ENCODE results near the gene PTPN6. TPM values are rescaled to one million over a fixed set of nuclear protein-coding genes. Genes with fewer than 3 reads are reported as not detected.

The PTPN6 gene
- total RNA-seq, 2 donors from 2014 or later, result 44.8 to 48.1 TPM

DNA sequence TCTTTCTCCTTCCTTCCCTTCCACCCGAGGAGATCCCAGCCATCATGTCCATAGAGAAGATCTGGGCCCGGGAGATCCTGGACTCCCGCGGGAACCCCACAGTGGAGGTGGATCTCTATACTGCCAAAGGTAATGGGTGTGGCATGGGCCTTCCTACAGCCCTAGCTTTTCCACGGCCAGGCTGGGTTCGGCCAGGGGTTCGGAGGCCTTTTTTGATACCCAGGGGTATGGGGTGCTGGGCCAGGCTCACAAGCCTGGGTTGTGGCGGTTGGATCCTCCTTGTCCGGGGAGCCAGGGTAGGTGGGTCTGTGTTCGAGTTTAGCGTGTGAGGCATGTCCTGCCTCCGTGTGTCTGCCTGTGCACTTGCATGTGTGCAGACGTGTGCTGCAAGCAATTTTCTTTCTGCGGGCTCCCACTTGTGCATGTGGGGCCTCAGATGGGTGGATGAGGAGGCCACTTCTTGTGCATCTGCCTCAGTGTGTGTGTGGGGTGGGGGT is 35.3 kb upstream of the PTPN6 start:
- Histone ChIP-seq H3K36me3 (no peaks in the 10 kb centered on the region), H3K27me3 (no peaks in the 10 kb centered on the region), H3K27ac (no peak overlapping the region), H3K9me3 (no peaks in the 10 kb centered on the region), H3K4me1 (no peaks in the 10 kb centered on the region), H3K9ac (ENCODE audit: low read depth in 2 of 2, low read length in 2 of 2) (no peak overlapping the region), H3K4me3 (no peak overlapping the region)
- no peak for DNase-seq
- TF ChIP-seq, protein P1, sequence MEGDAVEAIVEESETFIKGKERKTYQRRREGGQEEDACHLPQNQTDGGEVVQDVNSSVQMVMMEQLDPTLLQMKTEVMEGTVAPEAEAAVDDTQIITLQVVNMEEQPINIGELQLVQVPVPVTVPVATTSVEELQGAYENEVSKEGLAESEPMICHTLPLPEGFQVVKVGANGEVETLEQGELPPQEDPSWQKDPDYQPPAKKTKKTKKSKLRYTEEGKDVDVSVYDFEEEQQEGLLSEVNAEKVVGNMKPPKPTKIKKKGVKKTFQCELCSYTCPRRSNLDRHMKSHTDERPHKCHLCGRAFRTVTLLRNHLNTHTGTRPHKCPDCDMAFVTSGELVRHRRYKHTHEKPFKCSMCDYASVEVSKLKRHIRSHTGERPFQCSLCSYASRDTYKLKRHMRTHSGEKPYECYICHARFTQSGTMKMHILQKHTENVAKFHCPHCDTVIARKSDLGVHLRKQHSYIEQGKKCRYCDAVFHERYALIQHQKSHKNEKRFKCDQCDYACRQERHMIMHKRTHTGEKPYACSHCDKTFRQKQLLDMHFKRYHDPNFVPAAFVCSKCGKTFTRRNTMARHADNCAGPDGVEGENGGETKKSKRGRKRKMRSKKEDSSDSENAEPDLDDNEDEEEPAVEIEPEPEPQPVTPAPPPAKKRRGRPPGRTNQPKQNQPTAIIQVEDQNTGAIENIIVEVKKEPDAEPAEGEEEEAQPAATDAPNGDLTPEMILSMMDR (IDR thresholded peaks at IDR 0.05), result no peak
- intact Hi-C loops (cut with DNase I), result no loop called here

DNA sequence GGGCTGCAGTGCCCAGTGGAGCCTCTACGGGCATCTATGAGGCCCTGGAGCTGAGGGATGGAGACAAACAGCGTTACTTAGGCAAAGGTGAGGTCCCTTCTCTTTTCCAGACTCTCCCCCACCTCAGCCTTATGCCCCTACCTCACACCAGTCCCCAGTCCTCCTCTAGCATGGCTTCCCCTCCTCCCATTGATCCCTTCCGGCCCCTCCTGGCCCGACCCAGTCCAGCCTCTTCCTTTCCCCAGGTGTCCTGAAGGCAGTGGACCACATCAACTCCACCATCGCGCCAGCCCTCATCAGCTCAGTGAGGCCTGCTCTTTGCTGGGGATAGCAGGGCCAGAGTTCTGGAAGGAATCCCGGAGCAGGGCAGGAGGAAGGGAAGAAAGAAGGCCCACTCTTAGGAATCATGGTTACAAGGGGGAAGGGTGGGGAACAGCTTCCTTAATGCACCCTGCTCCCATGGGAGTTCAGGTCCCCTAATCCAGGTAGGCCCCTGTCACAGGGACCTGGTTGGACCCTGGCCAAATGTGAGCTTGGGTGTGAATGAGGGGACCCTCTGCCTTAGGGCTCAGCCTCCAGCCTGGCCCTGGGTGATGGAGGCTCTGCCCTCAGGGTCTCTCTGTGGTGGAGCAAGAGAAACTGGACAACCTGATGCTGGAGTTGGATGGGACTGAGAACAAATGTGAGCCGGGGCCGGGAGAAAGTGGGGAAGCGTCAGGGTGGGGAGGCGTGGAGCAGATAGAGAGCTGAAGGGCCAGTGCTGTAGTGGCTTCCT is 34.5 kb upstream of the PTPN6 start:
- intact Hi-C loops (cut with DNase I), result no loop called here
- H3K36me3 ChIP-seq, result no peaks in the 10 kb centered on the region
- TF ChIP-seq, protein P1 (IDR thresholded peaks at IDR 0.05), result no peak
- H3K4me1 ChIP-seq, result no peaks in the 10 kb centered on the region
- H3K27me3 ChIP-seq, result no peaks in the 10 kb centered on the region
- H3K4me3 ChIP-seq, result no peak overlapping the region
- no peak for DNase-seq
- H3K9ac ChIP-seq (ENCODE audit: low read depth in 2 of 2, low read length in 2 of 2), result no peak overlapping the region
- H3K27ac ChIP-seq, result no peak overlapping the region
- no peaks in the 10 kb centered on the region for H3K9me3 ChIP-seq

- Histone ChIP-seq H3K27ac (no peak overlapping the region), H3K9me3 (no peaks in the 10 kb centered on the region), H3K9ac (ENCODE audit: low read depth in 2 of 2, low read length in 2 of 2) (no peak overlapping the region), H3K27me3 (no peaks in the 10 kb centered on the region), H3K4me3 (no peak overlapping the region), H3K36me3 (no peaks in the 10 kb centered on the region), H3K4me1 (no peaks in the 10 kb centered on the region)
- intact Hi-C loops (cut with DNase I), result no loop called here
- TF ChIP-seq, protein P1 (IDR thresholded peaks at IDR 0.05), result no peak
- no peak for DNase-seq
These were observed 33.5 kb upstream of the PTPN6 start for GRCh38 chr12:6917491-6918231.

GRCh38 chr12:6919588-6919987 is 31.6 kb upstream of the PTPN6 start:
- Histone ChIP-seq H3K9me3 (no peaks in the 10 kb centered on the region), H3K4me3 (no peak overlapping the region), H3K27me3 (no peaks in the 10 kb centered on the region), H3K4me1 (no peaks in the 10 kb centered on the region), H3K36me3 (no peaks in the 10 kb centered on the region), H3K9ac (ENCODE audit: low read depth in 2 of 2, low read length in 2 of 2) (no peak overlapping the region), H3K27ac (no peak overlapping the region)
- TF ChIP-seq, protein P1 (IDR thresholded peaks at IDR 0.05), result no peak
- intact Hi-C loops (cut with DNase I), result no loop called here
- DNase-seq, result no peak

DNA sequence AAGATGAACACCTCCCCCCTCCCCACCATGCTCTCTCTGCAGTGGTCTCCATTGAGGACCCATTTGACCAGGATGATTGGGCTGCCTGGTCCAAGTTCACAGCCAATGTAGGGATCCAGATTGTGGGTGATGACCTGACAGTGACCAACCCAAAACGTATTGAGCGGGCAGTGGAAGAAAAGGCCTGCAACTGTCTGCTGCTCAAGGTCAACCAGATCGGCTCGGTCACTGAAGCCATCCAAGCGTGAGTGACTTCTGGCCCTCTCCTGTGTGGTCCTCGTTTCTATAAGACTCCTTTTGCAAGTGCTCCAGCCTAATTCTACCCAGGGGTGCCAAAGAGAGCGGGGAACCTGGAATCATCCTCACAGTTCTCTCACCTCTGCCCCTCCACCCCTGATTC is 29.6 kb upstream of the PTPN6 start:
- H3K27ac ChIP-seq, result no peak overlapping the region
- peak overlapping the region in 1 of 2 donors; percentile 15 for H3K9ac ChIP-seq (ENCODE audit: low read depth in 2 of 2, low read length in 2 of 2)
- intact Hi-C loops (cut with DNase I), result loop anchor here (5.0 kb wide), 1 partner anchor 171 kb away; the partner anchor contains the start of gene C1R
- no peaks in the 10 kb centered on the region for H3K9me3 ChIP-seq
- no peak for DNase-seq
- TF ChIP-seq, protein P1 (IDR thresholded peaks at IDR 0.05), result no peak
- no peak overlapping the region for H3K4me3 ChIP-seq
- H3K36me3 ChIP-seq, result no peaks in the 10 kb centered on the region
- H3K4me1 ChIP-seq, result peaks cover 10% of the 10 kb centered on the region
- H3K27me3 ChIP-seq, result no peaks in the 10 kb centered on the region
